Astrocyte of the cerebellum (primary cell): Measurements from ENCODE around the gene TPRA1.

Source experiments
- DNase-seq: peaks from one replicate; pipeline ENCODE4 v3.0.0-alpha.2; 2011; ENCODE audit warnings: low read depth
- H3K4me3 ChIP-seq: 2 replicates; pipeline ENCODE4 v1.5.1; 2011; ENCODE audit warnings: mild to moderate bottlenecking, low read depth, low read length, moderate library complexity
- in situ Hi-C: cut with HindIII; loops from 2 replicates; pipeline ENCODE4 v1.10.0; 2017; ENCODE audit warnings: low sequenced_read_pairs
- TF ChIP-seq, protein P1 (sequence below): IDR thresholded peaks from 2 replicates; pipeline ENCODE4 v1.5.1; 2012; ENCODE audit warnings: low read length, low read depth, moderate library complexity, mild to moderate bottlenecking; ENCODE audit errors: missing control alignments

The TPRA1 gene

DNA sequence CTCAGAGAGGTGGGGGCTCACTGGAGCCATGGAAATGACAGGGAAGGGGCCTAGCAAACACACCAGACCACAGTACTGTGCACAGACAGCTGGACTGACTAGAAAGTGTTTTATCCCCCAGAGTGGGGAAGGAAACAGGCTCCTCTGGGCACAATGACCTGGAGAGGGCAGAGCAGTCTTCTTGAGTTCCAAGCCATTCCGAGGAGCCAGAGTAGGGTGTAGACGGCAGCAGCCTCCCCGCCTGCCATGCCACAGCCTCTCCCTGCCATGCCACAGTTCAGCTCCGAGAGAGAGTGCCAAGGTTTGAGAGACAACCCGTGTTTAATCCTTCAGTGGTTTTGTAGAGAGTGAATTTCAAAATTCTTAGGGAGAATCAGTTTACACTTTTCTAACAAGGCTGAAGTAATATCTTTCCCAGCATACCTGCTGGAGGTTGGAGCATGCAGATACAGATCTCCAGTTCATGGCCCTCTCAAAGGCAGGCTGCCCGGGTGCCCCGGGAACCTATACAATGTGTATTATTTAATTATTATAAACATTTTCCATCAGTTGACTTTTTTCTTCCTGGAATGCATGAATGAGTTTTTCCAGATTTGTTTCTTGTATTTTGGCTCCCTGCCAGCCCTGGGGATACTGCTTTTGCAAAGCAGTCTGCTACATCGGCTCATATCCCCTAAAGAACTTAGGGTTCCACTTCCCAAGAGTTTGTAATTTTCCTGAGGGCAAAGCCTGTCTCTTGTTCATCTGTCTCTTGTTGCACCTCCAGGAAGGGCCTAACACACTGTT lies 41.7 kb upstream of the TPRA1 start:
- in situ Hi-C loops = no loop called here
- DNase-seq = no peak
- no peak overlapping the region for H3K4me3 ChIP-seq
- TF ChIP-seq, protein P1, sequence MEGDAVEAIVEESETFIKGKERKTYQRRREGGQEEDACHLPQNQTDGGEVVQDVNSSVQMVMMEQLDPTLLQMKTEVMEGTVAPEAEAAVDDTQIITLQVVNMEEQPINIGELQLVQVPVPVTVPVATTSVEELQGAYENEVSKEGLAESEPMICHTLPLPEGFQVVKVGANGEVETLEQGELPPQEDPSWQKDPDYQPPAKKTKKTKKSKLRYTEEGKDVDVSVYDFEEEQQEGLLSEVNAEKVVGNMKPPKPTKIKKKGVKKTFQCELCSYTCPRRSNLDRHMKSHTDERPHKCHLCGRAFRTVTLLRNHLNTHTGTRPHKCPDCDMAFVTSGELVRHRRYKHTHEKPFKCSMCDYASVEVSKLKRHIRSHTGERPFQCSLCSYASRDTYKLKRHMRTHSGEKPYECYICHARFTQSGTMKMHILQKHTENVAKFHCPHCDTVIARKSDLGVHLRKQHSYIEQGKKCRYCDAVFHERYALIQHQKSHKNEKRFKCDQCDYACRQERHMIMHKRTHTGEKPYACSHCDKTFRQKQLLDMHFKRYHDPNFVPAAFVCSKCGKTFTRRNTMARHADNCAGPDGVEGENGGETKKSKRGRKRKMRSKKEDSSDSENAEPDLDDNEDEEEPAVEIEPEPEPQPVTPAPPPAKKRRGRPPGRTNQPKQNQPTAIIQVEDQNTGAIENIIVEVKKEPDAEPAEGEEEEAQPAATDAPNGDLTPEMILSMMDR = no peak

GRCh38 chr3:127630811-127631714 lies 40.5 kb upstream of the TPRA1 start:
- DNase-seq = no peak

DNA sequence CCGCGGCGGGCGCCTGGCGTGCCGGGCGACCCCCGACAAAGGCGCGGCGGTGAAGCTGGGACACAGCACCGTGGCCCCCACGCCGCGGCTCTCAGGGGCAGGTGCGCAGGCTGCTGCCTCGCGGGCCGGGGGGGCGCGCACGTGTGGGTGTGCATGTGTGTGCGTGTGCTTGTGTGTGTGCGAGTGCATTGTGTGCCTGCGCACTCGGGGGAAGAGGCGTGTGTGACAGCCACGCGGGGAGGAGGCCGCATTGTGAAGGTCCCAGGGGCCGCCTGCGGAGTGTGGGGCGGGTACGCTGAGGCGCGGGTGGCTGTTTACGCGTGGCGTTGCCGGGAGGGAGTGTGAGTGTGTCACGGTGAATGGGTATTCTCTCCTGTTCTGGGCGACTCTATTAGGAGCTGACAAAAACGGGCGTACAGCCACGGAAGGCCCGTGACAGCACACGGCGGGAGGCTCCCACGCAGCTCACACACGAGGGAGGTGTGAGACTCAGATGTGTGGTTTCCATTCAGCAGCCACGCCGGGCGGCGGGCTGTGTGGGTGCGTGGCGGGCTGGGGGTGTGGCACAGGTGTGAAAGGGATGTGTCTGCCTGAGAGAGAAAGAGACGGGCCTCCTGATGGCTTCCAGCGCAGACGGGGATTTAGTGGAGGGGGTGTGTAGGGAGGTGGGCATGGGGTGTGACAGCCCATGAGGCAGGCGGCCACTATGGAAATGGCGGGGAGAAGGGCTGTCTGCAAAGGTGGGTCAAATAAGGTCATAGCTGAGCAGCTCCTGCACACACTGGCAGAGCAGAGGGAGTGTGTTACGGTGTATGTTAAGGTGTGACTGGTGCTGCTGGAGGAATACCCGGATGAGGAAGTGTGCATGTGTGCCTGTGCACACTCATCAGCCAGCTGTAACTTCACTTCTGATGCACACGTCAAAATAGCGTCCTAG lies 39.2 kb upstream of the TPRA1 start:
- peak overlapping the region; percentile 39 for H3K4me3 ChIP-seq
- in situ Hi-C loops = no loop called here
- no peak for DNase-seq

More at GRCh38 chr3:127630811-127631714, 40.5 kb upstream of the TPRA1 start:
- TF ChIP-seq, protein P1 = no peak
- in situ Hi-C loops = no loop called here
- no peak overlapping the region for H3K4me3 ChIP-seq

GRCh38 chr3:127628788-127629466 lies 38.4 kb upstream of the TPRA1 start, which contains the start of gene PODXL2:
Gene PODXL2, plus strand, starts transcription at chr3:127629185. Its CDS starts 35 bp downstream, at chr3:127629220.
- in situ Hi-C loops = no loop called here
- TF ChIP-seq, protein P1 = no peak
- DNase-seq = no peak
- peak within 1 kb of the TSS; percentile 39 for H3K4me3 ChIP-seq

More for the DNA sequence above, 39.2 kb upstream of the TPRA1 start:
- TF ChIP-seq, protein P1 = no peak

- TF ChIP-seq, protein P1 = no peak
- H3K4me3 ChIP-seq = peak overlapping the region; percentile 4
- in situ Hi-C loops = no loop called here
- DNase-seq = no peak
Measured at GRCh38 chr3:127628426-127628787, 37.9 kb upstream of the TPRA1 start.
